K562 (cell line): Measurements from ENCODE around the gene IL12RB2. TPM values are rescaled to one million over a fixed set of nuclear protein-coding genes. Genes with fewer than 3 reads are reported as not detected.
A peak's percentile ranks its signal among the peaks of the same experiment; 100 is the strongest.

Experiments
- FOXP1 ChIP-seq: sonication (generic); formaldehyde crosslinking; IDR thresholded peaks from 2 replicates; pipeline ENCODE4 v1.8.0; 2022; ENCODE audit warnings: mild to moderate bottlenecking, missing genetic modification reagents
- KDM2B ChIP-seq: fragments of 250-450 bp; sonication (Bioruptor Pico); IDR thresholded peaks from 2 replicates; pipeline ENCODE4 v1.8.0; 2021; ENCODE audit warnings: mild to moderate bottlenecking, moderate library complexity
- MCM7 ChIP-seq, 2 experiments: fragments of 450-650 bp; IDR thresholded peaks; 2 replicates each; pipeline ENCODE4 v1.6.1; 2016 to 2018
- TBP ChIP-seq: optimal IDR thresholded peaks from 2 replicates; pipeline ENCODE3; 2011; ENCODE audit warnings: low read depth, low read length, improper control_type of control experiment
- ZNF121 ChIP-seq: sonication (generic); formaldehyde crosslinking; conservative IDR thresholded peaks from 2 replicates; pipeline ENCODE4 v1.8.0; 2022; ENCODE audit warnings: missing genetic modification reagents
- ZNF740 ChIP-seq, 3 experiments: fragments of 200-800 bp in 1 of 3; sonication (Bioruptor generic) in 1 of 3; sonication (generic) in 1 of 3; formaldehyde crosslinking in 1 of 3; IDR thresholded peaks; 2 replicates each; pipeline versions ENCODE4 v1.6.1 to v1.8.0; 2016 to 2022; ENCODE audit warnings: mild to moderate bottlenecking in 2 of 3, missing compliant biosample characterization in 2 of 3, missing genetic modification characterization in 2 of 3, missing genetic modification reagents in 1 of 3
- polyA plus RNA-seq, 8 experiments: library from polyadenylated mRNA; depleted of rRNA in 4 of 8; stranded (reverse) in 5 of 8; unstranded in 3 of 8; fragments of >200 nt; fragmentation: Nextera tagmentation in 2 of 8; fragmentation: Illumina TruSeq in 1 of 8; extraction: Ambion mirVana in 2 of 8; extraction: Trizol in 1 of 8; gene quantifications; 2 replicates each; pipeline versions ENCODE4 v1.2.1 to v1.2.3, GENCODE V29; 2011 to 2014; ENCODE audit warnings: inconsistent platforms in 1 of 8, missing spikeins in 1 of 8
- total RNA-seq, 7 experiments: library from RNA; depleted of rRNA in 6 of 7; stranded (reverse); fragments of >200 nt in 6 of 7; fragmentation: Illumina TruSeq in 2 of 7; extraction: Trizol in 2 of 7; gene quantifications; 2 replicates each; pipeline versions ENCODE4 v1.2.1 to v1.2.3, GENCODE V29; 2011 to 2021; ENCODE audit warnings: low replicate concordance in 1 of 7
- TF ChIP-seq, protein P1 (sequence below), 2 experiments: fragments of 450-650 bp in 1 of 2; sonication (generic) in 1 of 2; formaldehyde crosslinking in 1 of 2; IDR thresholded peaks; 2 replicates each; pipeline versions ENCODE4 v1.7.1 to v1.9.0; 2016 to 2022; ENCODE audit warnings: inconsistent platforms in 1 of 2, mild to moderate bottlenecking in 1 of 2, missing genetic modification reagents in 1 of 2
- TF ChIP-seq, protein P2 (sequence below): fragments of 250-450 bp; sonication (Bioruptor Pico); IDR thresholded peaks from 2 replicates; pipeline ENCODE4 v1.4.0; 2020; ENCODE audit warnings: mild to moderate bottlenecking, moderate library complexity, borderline replicate concordance
- TF ChIP-seq, protein P3 (sequence below): sonication (generic); formaldehyde crosslinking; IDR thresholded peaks from 2 replicates; pipeline ENCODE4 v1.8.1; 2023; ENCODE audit warnings: missing genetic modification reagents, mild to moderate bottlenecking, borderline replicate concordance

Gene IL12RB2
- total and polyA plus RNA-seq, 9 of the 15 experiments (the other 6 are each of a cell fraction or from before 2014, with no cell fraction given): 0.39 to 3.3 (median 1.9) TPM

DNA sequence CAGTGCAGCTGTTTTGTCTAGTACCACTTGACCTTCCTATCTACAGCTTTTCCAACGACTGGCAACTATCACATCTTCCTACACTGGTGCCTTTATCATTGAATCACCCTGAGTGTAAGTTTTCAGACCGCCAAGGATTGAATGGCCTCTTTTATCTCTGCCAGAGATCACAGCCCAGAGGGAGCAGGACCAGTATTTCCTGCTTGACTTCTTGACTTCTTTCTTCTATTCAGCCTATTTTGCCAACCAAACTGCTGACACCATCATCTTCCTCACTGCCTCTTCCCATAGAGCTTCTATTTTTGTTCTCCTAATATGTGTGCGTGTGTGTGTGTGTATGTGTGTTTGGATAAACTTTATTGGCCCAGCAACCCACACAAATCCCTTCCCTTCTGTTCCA, 68.7 kb downstream of the IL12RB2 start (continued):
- TF ChIP-seq, protein P1, sequence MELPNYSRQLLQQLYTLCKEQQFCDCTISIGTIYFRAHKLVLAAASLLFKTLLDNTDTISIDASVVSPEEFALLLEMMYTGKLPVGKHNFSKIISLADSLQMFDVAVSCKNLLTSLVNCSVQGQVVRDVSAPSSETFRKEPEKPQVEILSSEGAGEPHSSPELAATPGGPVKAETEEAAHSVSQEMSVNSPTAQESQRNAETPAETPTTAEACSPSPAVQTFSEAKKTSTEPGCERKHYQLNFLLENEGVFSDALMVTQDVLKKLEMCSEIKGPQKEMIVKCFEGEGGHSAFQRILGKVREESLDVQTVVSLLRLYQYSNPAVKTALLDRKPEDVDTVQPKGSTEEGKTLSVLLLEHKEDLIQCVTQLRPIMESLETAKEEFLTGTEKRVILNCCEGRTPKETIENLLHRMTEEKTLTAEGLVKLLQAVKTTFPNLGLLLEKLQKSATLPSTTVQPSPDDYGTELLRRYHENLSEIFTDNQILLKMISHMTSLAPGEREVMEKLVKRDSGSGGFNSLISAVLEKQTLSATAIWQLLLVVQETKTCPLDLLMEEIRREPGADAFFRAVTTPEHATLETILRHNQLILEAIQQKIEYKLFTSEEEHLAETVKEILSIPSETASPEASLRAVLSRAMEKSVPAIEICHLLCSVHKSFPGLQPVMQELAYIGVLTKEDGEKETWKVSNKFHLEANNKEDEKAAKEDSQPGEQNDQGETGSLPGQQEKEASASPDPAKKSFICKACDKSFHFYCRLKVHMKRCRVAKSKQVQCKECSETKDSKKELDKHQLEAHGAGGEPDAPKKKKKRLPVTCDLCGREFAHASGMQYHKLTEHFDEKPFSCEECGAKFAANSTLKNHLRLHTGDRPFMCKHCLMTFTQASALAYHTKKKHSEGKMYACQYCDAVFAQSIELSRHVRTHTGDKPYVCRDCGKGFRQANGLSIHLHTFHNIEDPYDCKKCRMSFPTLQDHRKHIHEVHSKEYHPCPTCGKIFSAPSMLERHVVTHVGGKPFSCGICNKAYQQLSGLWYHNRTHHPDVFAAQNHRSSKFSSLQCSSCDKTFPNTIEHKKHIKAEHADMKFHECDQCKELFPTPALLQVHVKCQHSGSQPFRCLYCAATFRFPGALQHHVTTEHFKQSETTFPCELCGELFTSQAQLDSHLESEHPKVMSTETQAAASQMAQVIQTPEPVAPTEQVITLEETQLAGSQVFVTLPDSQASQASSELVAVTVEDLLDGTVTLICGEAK (IDR thresholded peaks at IDR 0.05): peak; percentile 88
- TF ChIP-seq, protein P1 (CRISPR knock-in tag; IDR thresholded peaks at IDR 0.05): 0 out of 2 replicates have a peak, but pooled peaks have one; percentile 34
- no peak for TF ChIP-seq TBP
- TF ChIP-seq, protein P2, sequence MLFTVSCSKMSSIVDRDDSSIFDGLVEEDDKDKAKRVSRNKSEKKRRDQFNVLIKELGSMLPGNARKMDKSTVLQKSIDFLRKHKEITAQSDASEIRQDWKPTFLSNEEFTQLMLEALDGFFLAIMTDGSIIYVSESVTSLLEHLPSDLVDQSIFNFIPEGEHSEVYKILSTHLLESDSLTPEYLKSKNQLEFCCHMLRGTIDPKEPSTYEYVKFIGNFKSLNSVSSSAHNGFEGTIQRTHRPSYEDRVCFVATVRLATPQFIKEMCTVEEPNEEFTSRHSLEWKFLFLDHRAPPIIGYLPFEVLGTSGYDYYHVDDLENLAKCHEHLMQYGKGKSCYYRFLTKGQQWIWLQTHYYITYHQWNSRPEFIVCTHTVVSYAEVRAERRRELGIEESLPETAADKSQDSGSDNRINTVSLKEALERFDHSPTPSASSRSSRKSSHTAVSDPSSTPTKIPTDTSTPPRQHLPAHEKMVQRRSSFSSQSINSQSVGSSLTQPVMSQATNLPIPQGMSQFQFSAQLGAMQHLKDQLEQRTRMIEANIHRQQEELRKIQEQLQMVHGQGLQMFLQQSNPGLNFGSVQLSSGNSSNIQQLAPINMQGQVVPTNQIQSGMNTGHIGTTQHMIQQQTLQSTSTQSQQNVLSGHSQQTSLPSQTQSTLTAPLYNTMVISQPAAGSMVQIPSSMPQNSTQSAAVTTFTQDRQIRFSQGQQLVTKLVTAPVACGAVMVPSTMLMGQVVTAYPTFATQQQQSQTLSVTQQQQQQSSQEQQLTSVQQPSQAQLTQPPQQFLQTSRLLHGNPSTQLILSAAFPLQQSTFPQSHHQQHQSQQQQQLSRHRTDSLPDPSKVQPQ: no peak
- no peak for TF ChIP-seq MCM7 (IDR thresholded peaks at IDR 0.05)
- TF ChIP-seq FOXP1 (CRISPR knock-in tag): no peak
- TF ChIP-seq, protein P3, sequence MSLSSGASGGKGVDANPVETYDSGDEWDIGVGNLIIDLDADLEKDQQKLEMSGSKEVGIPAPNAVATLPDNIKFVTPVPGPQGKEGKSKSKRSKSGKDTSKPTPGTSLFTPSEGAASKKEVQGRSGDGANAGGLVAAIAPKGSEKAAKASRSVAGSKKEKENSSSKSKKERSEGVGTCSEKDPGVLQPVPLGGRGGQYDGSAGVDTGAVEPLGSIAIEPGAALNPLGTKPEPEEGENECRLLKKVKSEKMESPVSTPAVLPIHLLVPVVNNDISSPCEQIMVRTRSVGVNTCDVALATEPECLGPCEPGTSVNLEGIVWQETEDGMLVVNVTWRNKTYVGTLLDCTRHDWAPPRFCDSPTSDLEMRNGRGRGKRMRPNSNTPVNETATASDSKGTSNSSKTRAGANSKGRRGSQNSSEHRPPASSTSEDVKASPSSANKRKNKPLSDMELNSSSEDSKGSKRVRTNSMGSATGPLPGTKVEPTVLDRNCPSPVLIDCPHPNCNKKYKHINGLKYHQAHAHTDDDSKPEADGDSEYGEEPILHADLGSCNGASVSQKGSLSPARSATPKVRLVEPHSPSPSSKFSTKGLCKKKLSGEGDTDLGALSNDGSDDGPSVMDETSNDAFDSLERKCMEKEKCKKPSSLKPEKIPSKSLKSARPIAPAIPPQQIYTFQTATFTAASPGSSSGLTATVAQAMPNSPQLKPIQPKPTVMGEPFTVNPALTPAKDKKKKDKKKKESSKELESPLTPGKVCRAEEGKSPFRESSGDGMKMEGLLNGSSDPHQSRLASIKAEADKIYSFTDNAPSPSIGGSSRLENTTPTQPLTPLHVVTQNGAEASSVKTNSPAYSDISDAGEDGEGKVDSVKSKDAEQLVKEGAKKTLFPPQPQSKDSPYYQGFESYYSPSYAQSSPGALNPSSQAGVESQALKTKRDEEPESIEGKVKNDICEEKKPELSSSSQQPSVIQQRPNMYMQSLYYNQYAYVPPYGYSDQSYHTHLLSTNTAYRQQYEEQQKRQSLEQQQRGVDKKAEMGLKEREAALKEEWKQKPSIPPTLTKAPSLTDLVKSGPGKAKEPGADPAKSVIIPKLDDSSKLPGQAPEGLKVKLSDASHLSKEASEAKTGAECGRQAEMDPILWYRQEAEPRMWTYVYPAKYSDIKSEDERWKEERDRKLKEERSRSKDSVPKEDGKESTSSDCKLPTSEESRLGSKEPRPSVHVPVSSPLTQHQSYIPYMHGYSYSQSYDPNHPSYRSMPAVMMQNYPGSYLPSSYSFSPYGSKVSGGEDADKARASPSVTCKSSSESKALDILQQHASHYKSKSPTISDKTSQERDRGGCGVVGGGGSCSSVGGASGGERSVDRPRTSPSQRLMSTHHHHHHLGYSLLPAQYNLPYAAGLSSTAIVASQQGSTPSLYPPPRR (CRISPR knock-in tag): no peak
- no peak for TF ChIP-seq ZNF740 (CRISPR knock-in tag; IDR thresholded peaks at IDR 0.05)
- TF ChIP-seq ZNF740 (tag; IDR thresholded peaks at IDR 0.05): no peak
- TF ChIP-seq KDM2B: no peak
- TF ChIP-seq ZNF121 (CRISPR knock-in tag): no peak
